K562 (cell line): ENCODE measurements around the gene SFN. TPM values are rescaled to one million over a fixed set of nuclear protein-coding genes. Genes with fewer than 3 reads are reported as not detected.

Experiments used
- CC2D1A ChIP-seq: fragments of 450-650 bp; IDR thresholded peaks from 2 replicates; pipeline ENCODE4 v1.6.1; 2017; ENCODE audit warnings: mild to moderate bottlenecking
- CREB1 ChIP-seq, 2 experiments: sonication (generic) in 1 of 2; formaldehyde crosslinking in 1 of 2; IDR thresholded peaks; 2 replicates each; pipeline versions ENCODE4 v1.6.1 to v1.8.0; 2012 to 2022; ENCODE audit warnings: inconsistent platforms in 1 of 2, mild to moderate bottlenecking in 1 of 2, missing genetic modification reagents in 1 of 2, moderate library complexity in 1 of 2
- CXXC5 ChIP-seq: fragments of 250-450 bp; sonication (Bioruptor Pico); IDR thresholded peaks from 2 replicates; pipeline ENCODE4 v1.8.0; 2022; ENCODE audit warnings: inconsistent platforms, mild to moderate bottlenecking, moderate library complexity
- ETS2 ChIP-seq: IDR thresholded peaks from 2 replicates; pipeline ENCODE4 v1.6.1; 2016; ENCODE audit warnings: borderline replicate concordance, missing genetic modification characterization, mild to moderate bottlenecking, moderate library complexity, missing compliant biosample characterization; ENCODE audit not compliant: poor library complexity, severe bottlenecking
- GMEB1 ChIP-seq: fragments of 250-450 bp; sonication (Bioruptor Pico); IDR thresholded peaks from 2 replicates; pipeline ENCODE4 v1.4.0; 2020; ENCODE audit warnings: mild to moderate bottlenecking
- HLTF ChIP-seq: fragments of 450-650 bp; IDR thresholded peaks from 2 replicates; pipeline ENCODE4 v1.6.1; 2016
- HNRNPLL ChIP-seq: fragments of 200-400 bp; formaldehyde crosslinking; IDR thresholded peaks from 2 replicates; pipeline ENCODE4 v1.6.1; 2017; ENCODE audit warnings: low read length, low read depth, mild to moderate bottlenecking; ENCODE audit not compliant: poor library complexity, severe bottlenecking
- KLF6 ChIP-seq: fragments of 250-450 bp; sonication (Bioruptor Pico); IDR thresholded peaks from 2 replicates; pipeline ENCODE4 v1.4.0; 2020; ENCODE audit warnings: mild to moderate bottlenecking, moderate library complexity, borderline replicate concordance
- MTA2 ChIP-seq: fragments of 450-650 bp; IDR thresholded peaks from 2 replicates; pipeline ENCODE4 v1.6.1; 2016; ENCODE audit warnings: low read depth
- MXI1 ChIP-seq: IDR thresholded peaks from 2 replicates; pipeline ENCODE4 v1.6.1; 2011; ENCODE audit warnings: low read depth, mild to moderate bottlenecking, improper control_type of control experiment, low read length
- PTBP1 ChIP-seq: fragments of 200-400 bp; formaldehyde crosslinking; IDR thresholded peaks from 2 replicates; pipeline ENCODE4 v1.6.1; 2017; ENCODE audit warnings: low read depth, low read length
- TAF7 ChIP-seq: fragments of 450-650 bp; IDR thresholded peaks from 2 replicates; pipeline ENCODE4 v1.6.1; 2016; ENCODE audit warnings: missing genetic modification characterization, missing compliant biosample characterization
- TEAD4 ChIP-seq, 2 experiments: sonication (generic) in 1 of 2; formaldehyde crosslinking in 1 of 2; IDR thresholded peaks; 2 replicates each; pipeline versions ENCODE4 v1.6.1 to v1.8.0; 2012 to 2022; ENCODE audit warnings: borderline replicate concordance in 1 of 2, inconsistent platforms in 1 of 2, low read length in 1 of 2, mild to moderate bottlenecking in 1 of 2, missing genetic modification reagents in 1 of 2
- XRCC5 ChIP-seq: fragments of 200-400 bp; formaldehyde crosslinking; IDR thresholded peaks from 2 replicates; pipeline ENCODE4 v1.6.1; 2017; ENCODE audit warnings: low read depth, mild to moderate bottlenecking, low read length
- ZBED1 ChIP-seq: IDR thresholded peaks from 2 replicates; pipeline ENCODE4 v1.6.1; 2014
- ZMIZ1 ChIP-seq, 2 experiments: fragments of 150-350 bp in 1 of 2; IDR thresholded peaks; 2 replicates each; pipeline ENCODE4 v1.6.1; 2012 to 2016; ENCODE audit warnings: low read depth in 2 of 2, low read length in 2 of 2, mild to moderate bottlenecking in 1 of 2, moderate library complexity in 1 of 2
- ZNF175 ChIP-seq: fragments of 200-800 bp; sonication (Bioruptor generic); IDR thresholded peaks from 2 replicates; pipeline ENCODE4 v1.6.1; 2016; ENCODE audit warnings: low read depth, mild to moderate bottlenecking, missing genetic modification characterization, missing compliant biosample characterization
- ZNF184 ChIP-seq: sonication (generic); formaldehyde crosslinking; IDR thresholded peaks from 2 replicates; pipeline ENCODE4 v1.5.0; 2020; ENCODE audit warnings: missing genetic modification reagents
- ZNF41 ChIP-seq: fragments of 250-450 bp; sonication (Bioruptor Pico); conservative IDR thresholded peaks from 2 replicates; pipeline ENCODE4 v1.4.0; 2020; ENCODE audit warnings: mild to moderate bottlenecking
- ZNF764 ChIP-seq: fragments of 250-450 bp; sonication (Bioruptor Pico); IDR thresholded peaks from 2 replicates; pipeline ENCODE4 v1.4.0; 2020; ENCODE audit warnings: low read depth, mild to moderate bottlenecking, moderate library complexity
- polyA plus RNA-seq, 8 experiments: library from polyadenylated mRNA; depleted of rRNA in 4 of 8; stranded (reverse) in 5 of 8; unstranded in 3 of 8; fragments of >200 nt; fragmentation: Nextera tagmentation in 2 of 8; fragmentation: Illumina TruSeq in 1 of 8; extraction: Ambion mirVana in 2 of 8; extraction: Trizol in 1 of 8; gene quantifications; 2 replicates each; pipeline versions ENCODE4 v1.2.1 to v1.2.3, GENCODE V29; 2011 to 2014; ENCODE audit warnings: inconsistent platforms in 1 of 8, missing spikeins in 1 of 8
- total RNA-seq, 7 experiments: library from RNA; depleted of rRNA in 6 of 7; stranded (reverse); fragments of >200 nt in 6 of 7; fragmentation: Illumina TruSeq in 2 of 7; extraction: Trizol in 2 of 7; gene quantifications; 2 replicates each; pipeline versions ENCODE4 v1.2.1 to v1.2.3, GENCODE V29; 2011 to 2021; ENCODE audit warnings: low replicate concordance in 1 of 7
- TF ChIP-seq, protein P1 (sequence below): sonication (generic); formaldehyde crosslinking; IDR thresholded peaks from 2 replicates; pipeline ENCODE4 v1.8.0; 2022; ENCODE audit warnings: missing genetic modification reagents, mild to moderate bottlenecking, moderate library complexity, borderline replicate concordance

Gene SFN
- total and polyA plus RNA-seq, 9 of the 15 experiments (the other 6 are each of a cell fraction or from before 2014, with no cell fraction given): 0.10 to 3.8 (median 2.0) TPM

GRCh38 chr1:26889551-26890466 lies 26.9 kb downstream of the SFN start, which contains the start of gene GPN2 (continued):
- TF ChIP-seq TEAD4 (IDR thresholded peaks at IDR 0.05; ENCODE audit: low read length): peak; percentile 46; the same call in 1 of the 2 replicates
- no peak for TF ChIP-seq TEAD4 (CRISPR knock-in tag; IDR thresholded peaks at IDR 0.05; ENCODE audit: borderline replicate concordance)
- TF ChIP-seq TAF7 (tag): 0 out of 2 replicates have a peak, but pooled peaks have one; percentile 13
- peak in 1 of 2 experiments; percentile 49; a peak in 1 of 4 replicates for TF ChIP-seq ZMIZ1 (IDR thresholded peaks at IDR 0.05; ENCODE audit: low read depth in 2 of 2, low read length in 2 of 2)
- TF ChIP-seq, protein P1, sequence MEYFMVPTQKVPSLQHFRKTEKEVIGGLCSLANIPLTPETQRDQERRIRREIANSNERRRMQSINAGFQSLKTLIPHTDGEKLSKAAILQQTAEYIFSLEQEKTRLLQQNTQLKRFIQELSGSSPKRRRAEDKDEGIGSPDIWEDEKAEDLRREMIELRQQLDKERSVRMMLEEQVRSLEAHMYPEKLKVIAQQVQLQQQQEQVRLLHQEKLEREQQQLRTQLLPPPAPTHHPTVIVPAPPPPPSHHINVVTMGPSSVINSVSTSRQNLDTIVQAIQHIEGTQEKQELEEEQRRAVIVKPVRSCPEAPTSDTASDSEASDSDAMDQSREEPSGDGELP (CRISPR knock-in tag): peak; percentile 100
- TF ChIP-seq XRCC5: no peak
- peak; percentile 77 for TF ChIP-seq HNRNPLL
- peak; percentile 90 for TF ChIP-seq PTBP1
- TF ChIP-seq KLF6 (CRISPR knock-in tag): no peak
- no peak for TF ChIP-seq ZNF184 (CRISPR knock-in tag)
- TF ChIP-seq HLTF: peak; percentile 16; the same call in 1 of the 2 replicates
- TF ChIP-seq ETS2: no peak
- peak; percentile 99 for TF ChIP-seq CXXC5 (CRISPR knock-in tag)
- TF ChIP-seq ZNF41: no peak
- no peak for TF ChIP-seq ZNF764 (CRISPR knock-in tag)
- peak; percentile 81 for TF ChIP-seq CREB1 (IDR thresholded peaks at IDR 0.05)
- peak; percentile 85 for TF ChIP-seq CREB1 (CRISPR knock-in tag; IDR thresholded peaks at IDR 0.05)
- peak; percentile 34; the same call in 1 of the 2 replicates for TF ChIP-seq MXI1
- peak; percentile 73 for TF ChIP-seq GMEB1
- TF ChIP-seq CC2D1A: no peak
- no peak for TF ChIP-seq ZNF175 (CRISPR knock-in tag)
- peak; percentile 90; the same call in 1 of the 2 replicates for TF ChIP-seq ZBED1
- no peak for TF ChIP-seq MTA2
